ENCODE data around the gene UBE2H.
A peak's percentile ranks its signal among the peaks of the same experiment; 100 is the strongest.

Gene UBE2H

GRCh38 chr7:129950191-129950932 is 2.4 kb downstream of the UBE2H start:
- no peak for DNase-seq

GRCh38 chr7:129949292-129950133 is 3.2 kb downstream of the UBE2H start:
- DNase-seq: no peak

GRCh38 chr7:129948877-129949291 is 3.9 kb downstream of the UBE2H start:
- DNase-seq: peak; percentile 72

- no peak for DNase-seq
Observed at GRCh38 chr7:129948338-129948737, 4.4 kb downstream of the UBE2H start.

GRCh38 chr7:129947701-129948100 is 5.1 kb downstream of the UBE2H start:
- DNase-seq: no peak

GRCh38 chr7:129947049-129947448 is 5.7 kb downstream of the UBE2H start:
- DNase-seq: no peak

GRCh38 chr7:129946282-129946681 is 6.5 kb downstream of the UBE2H start:
- DNase-seq: no peak

- DNase-seq: no peak
Observed at GRCh38 chr7:129943352-129943751, 9.4 kb downstream of the UBE2H start.

GRCh38 chr7:129940329-129940728 is 12.4 kb downstream of the UBE2H start:
- no peak for DNase-seq

- DNase-seq: no peak
Observed at GRCh38 chr7:129939881-129940280, 12.9 kb downstream of the UBE2H start.

- DNase-seq: no peak
Observed at GRCh38 chr7:129933627-129934026, 19.1 kb downstream of the UBE2H start.

GRCh38 chr7:129926618-129927017 is 26.1 kb downstream of the UBE2H start:
- no peak for DNase-seq

- no peak for DNase-seq
Observed at GRCh38 chr7:129925416-129926002, 27.3 kb downstream of the UBE2H start.

- DNase-seq: no peak
Observed at GRCh38 chr7:129924602-129925001, 28.2 kb downstream of the UBE2H start.

- DNase-seq: no peak
Observed at GRCh38 chr7:129923709-129924108, 29.1 kb downstream of the UBE2H start.

- no peak for DNase-seq
Observed at GRCh38 chr7:129919492-129919891, 33.3 kb downstream of the UBE2H start.

GRCh38 chr7:129918922-129919321 is 33.8 kb downstream of the UBE2H start:
- no peak for DNase-seq

- DNase-seq: no peak
Observed at GRCh38 chr7:129917934-129918333, 34.8 kb downstream of the UBE2H start.

GRCh38 chr7:129914536-129915272 is 38.1 kb downstream of the UBE2H start:
- peak; percentile 18 for DNase-seq

- DNase-seq: no peak
Observed at GRCh38 chr7:129913428-129913827, 39.3 kb downstream of the UBE2H start.

GRCh38 chr7:129911790-129912189 is 41.0 kb downstream of the UBE2H start:
- no peak for DNase-seq

- DNase-seq: no peak
Observed at GRCh38 chr7:129909669-129910068, 43.1 kb downstream of the UBE2H start.

- DNase-seq: no peak
Observed at GRCh38 chr7:129908181-129908580, 44.6 kb downstream of the UBE2H start.
